Left lobe of liver (tissue), 2 donors: ENCODE results near the gene ELL2. TPM values are rescaled to one million over a fixed set of nuclear protein-coding genes. Genes with fewer than 3 reads are reported as not detected.
A peak's percentile ranks its signal among the peaks of the same experiment; 100 is the strongest.
"Not testable (repeated sequence)": the region's sequence is repeated elsewhere in the genome, so short reads cannot be mapped to it uniquely, and the experiment has no call there.

Experiments used
- ATAC-seq: fragments of 200-7000 bp; cut with Tn5 transposase; one replicate; pipeline ENCODE4 v1.9.1; 2020; ENCODE audit warnings: mild to moderate bottlenecking, moderate library complexity
- DNase-seq: peaks from one replicate; pipeline ENCODE4 v3.0.0-alpha.2; 2020; ENCODE audit warnings: low spot score
- total RNA-seq: library from RNA; stranded (reverse); gene quantifications from one replicate; pipeline ENCODE4 v1.2.1, GENCODE V29; 2021
- donor health status: DM: no; HTN: no; CAD: no; lungs with moderate emphysema.
- donor health status: DM: no; HTN: yes; CAD: no.

Gene ELL2
- total RNA-seq, 1 donor from 2014 or later: 76.4 TPM

- no peak for DNase-seq
- ATAC-seq: peak; percentile 17
Measured at GRCh38 chr5:95934207-95934804, 27.3 kb downstream of the ELL2 start.

DNA sequence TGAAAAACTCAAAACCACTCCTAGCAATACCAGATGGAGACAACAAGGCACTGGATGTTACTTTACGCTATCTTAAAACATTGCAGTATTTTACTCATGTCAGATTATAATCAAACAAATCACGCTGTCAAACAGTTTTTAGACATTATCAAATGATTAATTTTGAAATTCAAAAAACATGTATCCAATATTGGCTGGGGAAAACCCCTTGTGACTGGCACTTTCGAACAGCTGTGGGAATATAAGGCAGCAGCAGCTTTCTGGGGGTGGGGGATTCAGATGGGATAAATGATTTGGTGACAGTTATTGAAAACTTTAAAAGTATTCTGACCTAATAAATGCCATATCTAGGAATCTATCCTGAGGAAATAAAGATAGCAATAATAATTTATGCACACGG lies 28.7 kb downstream of the ELL2 start:
- no peak for DNase-seq
- ATAC-seq: no peak

DNA sequence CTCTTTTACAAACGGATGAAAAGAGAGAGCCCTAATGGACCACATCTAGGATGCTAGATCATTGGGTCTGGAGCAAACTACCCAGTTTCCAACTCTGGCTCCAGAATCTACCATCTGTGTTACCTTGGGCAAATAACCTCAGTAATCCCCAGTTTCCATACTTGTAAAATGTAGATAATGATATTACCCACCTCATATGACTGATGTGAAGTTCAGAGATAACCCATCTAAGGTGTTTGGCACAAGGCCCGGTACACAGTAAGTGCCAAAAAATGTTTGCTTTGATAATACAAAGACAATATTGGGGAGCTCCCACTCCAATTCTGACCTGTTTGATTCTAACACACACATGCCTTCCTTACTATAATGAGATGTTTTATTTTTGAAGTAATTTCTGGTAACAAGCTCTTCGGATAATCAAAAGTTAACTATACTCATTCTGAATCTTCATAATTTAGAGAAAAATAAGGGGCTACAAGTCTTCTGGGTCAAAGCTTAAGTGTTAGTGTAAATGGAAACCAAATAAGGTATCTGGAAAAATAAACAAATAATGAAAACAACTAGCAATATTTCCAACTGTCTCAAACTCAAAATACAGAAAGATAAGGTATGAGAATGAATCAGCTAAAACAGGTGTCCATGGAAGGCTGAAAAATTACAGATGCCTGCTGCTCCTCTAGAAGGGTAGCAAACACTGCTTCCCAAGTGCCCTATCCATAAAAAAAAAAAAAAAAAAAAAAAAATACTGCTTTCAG lies 30.4 kb downstream of the ELL2 start:
- ATAC-seq: peak; percentile 45
- DNase-seq: no peak

GRCh38 chr5:95930141-95930930 lies 31.3 kb downstream of the ELL2 start:
- DNase-seq (no peak), ATAC-seq (no peak)

DNA sequence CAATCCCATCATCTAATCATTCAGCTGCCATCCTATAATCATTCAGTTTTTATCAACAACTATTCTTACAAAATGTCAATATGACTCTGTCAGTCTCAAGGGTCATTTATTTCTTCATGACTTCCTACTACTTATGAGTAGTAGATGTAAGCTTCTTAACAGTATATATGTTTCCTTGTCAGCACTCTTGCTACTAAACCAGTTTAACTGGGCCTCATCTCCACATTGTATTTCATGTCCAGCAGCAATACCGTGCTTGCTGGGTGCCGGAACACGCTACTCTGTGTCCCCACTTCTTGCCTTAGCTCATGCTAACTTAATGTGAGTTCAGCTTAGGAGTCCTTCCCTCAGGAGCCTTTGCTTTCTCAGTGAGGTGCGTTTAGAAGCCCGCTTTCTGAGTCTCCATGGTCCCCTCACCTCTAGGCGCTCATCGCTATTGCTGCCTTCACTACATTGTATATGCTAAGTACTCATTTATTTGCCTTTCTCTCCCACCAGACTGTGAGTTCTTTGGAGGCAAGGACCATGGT lies 32.9 kb downstream of the ELL2 start:
- no peak for ATAC-seq

GRCh38 chr5:95927927-95928723 lies 33.5 kb downstream of the ELL2 start:
- ATAC-seq: no peak
- DNase-seq: no peak

More for the DNA sequence above, 32.9 kb downstream of the ELL2 start:
- no peak for DNase-seq

GRCh38 chr5:95927300-95927699 lies 34.4 kb downstream of the ELL2 start:
- ATAC-seq: not testable (repeated sequence)

GRCh38 chr5:95925939-95926338 lies 35.7 kb downstream of the ELL2 start:
- ATAC-seq (no peak), DNase-seq (no peak)

More at GRCh38 chr5:95927300-95927699, 34.4 kb downstream of the ELL2 start:
- not testable (repeated sequence) for DNase-seq

DNA sequence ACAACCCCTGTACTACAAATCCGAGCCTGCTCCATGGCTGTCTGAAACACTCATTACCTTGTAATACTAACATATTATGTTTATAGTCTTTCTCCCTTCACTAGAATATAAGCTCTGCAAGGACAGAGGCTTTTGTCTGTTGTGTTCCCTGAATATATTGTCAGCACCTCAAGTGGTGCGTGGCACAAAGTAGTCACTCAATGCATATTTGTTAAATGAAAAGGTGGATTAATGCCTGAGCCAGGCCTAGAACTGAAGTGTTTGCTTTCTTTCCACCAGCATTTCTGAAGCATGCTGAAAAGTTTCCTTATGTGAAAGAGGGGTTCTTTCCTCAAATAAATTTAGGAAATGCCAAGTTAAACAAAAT lies 36.3 kb downstream of the ELL2 start:
- no peak for DNase-seq
- no peak for ATAC-seq

DNA sequence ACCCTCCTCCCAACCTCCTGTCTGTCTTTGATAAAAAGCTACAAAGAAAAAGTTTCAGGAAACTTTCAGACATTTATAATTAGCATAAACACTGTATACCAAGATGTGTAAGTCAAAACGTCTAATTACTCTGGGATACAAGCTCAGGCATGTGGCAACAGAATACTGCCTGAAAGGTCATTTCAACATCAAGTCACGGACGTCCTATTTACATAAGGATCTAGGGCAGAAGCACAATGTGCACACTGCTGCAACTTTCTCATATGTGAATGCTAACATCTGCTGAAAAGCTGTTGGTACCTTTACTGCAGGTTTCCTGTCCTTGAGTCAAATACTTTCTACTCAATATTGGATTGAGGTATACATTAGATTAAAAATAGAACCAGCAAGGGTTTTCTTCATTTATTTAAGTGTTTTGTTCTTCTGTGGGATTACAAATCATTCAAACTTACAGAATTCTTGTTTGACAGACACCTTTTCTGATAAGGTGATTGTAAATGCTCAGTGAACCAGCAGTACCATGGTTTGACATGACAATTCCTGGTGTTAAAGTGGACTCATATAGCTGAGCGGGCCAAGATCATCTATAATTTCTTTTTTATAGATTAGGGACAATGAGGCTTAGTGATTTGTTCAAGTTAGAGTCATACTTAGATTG lies 36.8 kb downstream of the ELL2 start:
- DNase-seq: no peak
- ATAC-seq: peak; percentile 87

DNA sequence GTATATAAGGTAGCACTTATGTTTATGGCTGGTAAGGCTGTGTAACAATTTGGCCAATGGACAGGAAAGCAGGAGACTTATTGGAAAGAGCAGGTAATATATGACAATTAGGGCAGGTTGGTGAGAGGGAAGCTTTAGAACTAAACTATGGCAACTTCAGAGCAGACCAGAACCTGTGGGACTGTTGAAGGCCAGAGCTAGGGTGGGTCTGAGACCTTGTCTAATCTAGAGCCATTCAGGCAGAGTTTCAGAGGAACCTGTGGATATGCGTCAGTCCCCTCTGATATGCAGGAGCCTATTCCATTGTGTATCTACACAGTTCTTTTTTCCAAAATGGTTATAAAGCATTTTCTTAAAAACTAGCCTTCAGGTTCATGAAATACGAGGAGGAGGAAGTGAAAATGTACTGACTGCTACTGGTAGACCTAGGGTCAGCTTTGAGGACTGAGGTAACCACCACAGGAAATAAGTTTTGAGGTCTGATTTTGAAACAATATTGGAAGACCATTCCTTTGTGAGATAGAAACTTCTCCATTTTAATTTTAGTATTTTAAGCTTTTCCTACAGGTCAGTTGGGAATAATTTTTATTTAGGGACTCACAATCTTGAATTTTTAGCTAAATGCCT lies 37.6 kb downstream of the ELL2 start:
- ATAC-seq (no peak), DNase-seq (no peak)

DNA sequence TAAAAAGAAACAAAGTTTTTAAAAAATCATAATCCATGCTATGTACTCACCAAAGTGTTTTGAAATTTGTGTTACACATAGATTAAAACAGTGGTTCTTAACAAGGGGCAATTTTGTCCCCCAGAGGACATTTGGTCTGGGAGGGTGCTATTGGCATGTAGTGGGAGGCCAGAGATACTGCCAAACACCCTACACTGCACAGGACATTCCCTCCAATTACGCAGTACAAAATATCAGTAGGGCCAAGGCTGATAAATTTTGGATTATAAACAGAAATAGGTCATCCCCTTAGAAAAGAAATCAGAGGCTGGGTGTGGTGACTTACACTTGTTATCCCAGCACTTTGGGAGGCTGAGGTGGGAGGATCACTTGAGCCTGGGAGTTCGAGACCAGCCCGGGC lies 38.9 kb downstream of the ELL2 start:
- no peak for DNase-seq

GRCh38 chr5:95921501-95921900 lies 40.1 kb downstream of the ELL2 start:
- no peak for DNase-seq
- no peak for ATAC-seq

More for the DNA sequence above, 38.9 kb downstream of the ELL2 start:
- no peak for ATAC-seq

DNA sequence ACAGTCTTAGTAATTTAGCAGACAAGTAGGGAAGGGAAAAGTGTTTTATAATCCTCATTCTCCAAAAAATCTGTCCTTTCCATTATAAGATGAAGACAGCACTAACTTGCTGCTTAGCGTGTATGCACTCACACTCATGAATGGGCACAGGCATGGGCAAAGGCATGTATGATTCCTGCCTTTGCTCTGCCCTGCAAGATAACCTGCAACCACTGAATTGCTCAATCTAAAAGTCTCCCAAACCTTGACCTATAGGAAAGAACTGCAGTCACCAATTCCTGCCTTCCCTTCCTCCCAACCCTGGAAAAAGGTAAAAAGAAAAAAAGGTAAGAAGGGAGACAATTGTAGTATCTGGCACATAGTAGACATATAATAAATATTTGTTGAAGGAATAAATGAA lies 40.8 kb downstream of the ELL2 start:
- ATAC-seq (peak; percentile 40), DNase-seq (no peak)

DNA sequence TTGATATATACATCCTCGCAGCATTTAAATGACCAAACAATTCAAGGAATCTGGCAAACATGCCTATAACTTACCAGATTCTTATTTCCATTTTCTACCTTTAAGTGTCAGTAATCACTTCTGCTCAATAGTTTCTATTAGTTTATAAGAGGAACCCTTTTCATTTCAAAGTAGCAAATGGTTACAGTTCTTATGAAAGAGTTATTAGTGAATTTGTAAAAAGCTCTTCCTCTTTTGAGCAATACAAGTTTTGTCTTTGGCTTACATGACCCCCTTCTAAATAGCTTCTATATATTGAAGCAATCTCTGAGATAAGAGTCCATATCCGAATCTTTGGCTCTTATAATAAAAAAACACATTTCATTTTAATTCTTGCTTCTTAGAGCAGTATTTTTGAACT lies 42.0 kb downstream of the ELL2 start:
- ATAC-seq (no peak), DNase-seq (no peak)

DNA sequence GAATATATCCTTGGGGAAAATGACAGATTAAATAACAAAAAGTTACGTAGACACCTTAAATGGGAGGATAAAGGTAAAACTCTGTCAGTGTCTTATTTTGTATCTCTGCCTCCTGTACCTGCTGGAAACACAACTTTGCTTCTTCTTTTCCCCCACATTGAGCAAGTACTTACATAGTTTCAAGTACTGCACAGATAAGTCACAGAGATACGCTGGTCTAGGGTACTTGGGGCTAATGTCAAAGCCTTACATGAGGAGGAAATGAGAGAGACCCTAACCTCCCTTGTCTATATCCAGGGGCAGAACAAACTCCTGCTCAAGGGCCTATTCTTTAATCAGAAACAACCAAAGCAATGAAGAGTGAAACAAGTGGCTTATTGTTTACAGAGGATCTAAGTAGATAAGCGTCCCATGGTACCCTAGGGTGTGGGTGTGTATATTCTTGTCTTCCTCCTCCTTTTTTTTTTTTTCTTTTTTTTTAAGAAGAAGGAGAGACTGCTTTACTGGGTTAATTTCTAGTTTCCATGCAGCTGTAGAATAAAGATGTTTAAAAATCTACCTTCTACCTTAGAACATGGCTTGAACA lies 43.1 kb downstream of the ELL2 start:
- DNase-seq (no peak), ATAC-seq (no peak)

- DNase-seq (no peak), ATAC-seq (no peak)
Measured at GRCh38 chr5:95917207-95917606, 44.4 kb downstream of the ELL2 start.

- DNase-seq (no peak), ATAC-seq (peak; percentile 10)
Measured at GRCh38 chr5:95916687-95917085, 45.0 kb downstream of the ELL2 start.

DNA sequence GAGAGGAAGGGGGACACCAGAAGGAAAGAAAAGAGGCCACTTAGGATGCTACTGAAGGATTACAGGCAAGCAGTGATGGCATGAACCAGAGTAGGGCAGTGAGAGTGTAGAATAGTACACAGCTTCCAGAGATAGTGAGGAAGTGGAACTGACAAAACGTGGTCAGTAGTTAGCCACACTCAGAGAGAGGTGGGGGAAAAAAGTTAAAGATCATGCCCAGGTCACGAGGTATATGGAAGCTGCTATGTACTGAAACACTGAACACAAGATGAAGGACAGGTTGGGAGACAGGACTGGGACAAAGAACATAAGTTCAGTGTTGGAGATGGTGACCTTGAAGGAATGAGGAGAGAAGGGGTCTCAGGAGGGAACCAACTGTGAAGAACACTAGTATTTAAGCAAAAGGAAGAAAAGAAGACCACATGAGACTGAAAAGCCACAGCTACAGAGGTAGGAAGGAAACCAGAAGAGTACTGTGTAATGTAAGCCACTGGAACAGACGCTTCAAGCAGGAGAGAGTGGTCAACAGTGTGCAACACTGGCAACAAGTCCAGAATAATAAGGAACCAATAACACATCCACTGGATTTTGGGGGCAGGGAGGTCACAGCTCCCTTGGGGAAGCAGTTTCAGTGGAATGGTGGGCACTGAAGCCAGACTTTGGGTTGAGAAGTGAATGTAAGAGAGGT lies 45.5 kb downstream of the ELL2 start:
- ATAC-seq (peak; percentile 8), DNase-seq (no peak)
